CD4-positive, alpha-beta T cell (primary cell): ENCODE results near the gene NPIPA3. TPM values are rescaled to one million over a fixed set of nuclear protein-coding genes. Genes with fewer than 3 reads are reported as not detected.

Experiments
- total RNA-seq, 174 experiments: library from RNA in 2 of 174; stranded (reverse) in 2 of 174; gene quantifications; one replicate each; pipeline ENCODE4 v1.2.3 and lab custom pipeline; 2021 to 2026

NPIPA3 gene
- total RNA-seq, 2 experiments from 2014 or later, result 1.6 to 2.3 TPM

Other genes with a start within 250 kb of the NPIPA3 start
- 10 to 100 TPM; 27.4 to 28.2 TPM for gene PARN, start 73.2 kb upstream of the NPIPA3 start, total RNA-seq
- 10 to 100 TPM; 36.9 to 37.6 TPM for gene BFAR, start 70.5 kb upstream of the NPIPA3 start, total RNA-seq
- gene PLA2G10, start 9.1 kb upstream of the NPIPA3 start, total RNA-seq, result not detected
- gene NPIPA2, start 39.1 kb downstream of the NPIPA3 start, total RNA-seq, result 1 to 10 TPM; 1.4 to 2.2 TPM
- gene NOMO1, start 130.3 kb downstream of the NPIPA3 start, total RNA-seq, result 10 to 100 TPM; 22.0 to 27.7 TPM
- gene NPIPA1, start 234.0 kb downstream of the NPIPA3 start, total RNA-seq, result 100 to 1,000 TPM; 103 to 105 TPM